ENCODE measurements around the gene BID. TPM values are rescaled to one million over a fixed set of nuclear protein-coding genes. Genes with fewer than 3 reads are reported as not detected.
A peak's percentile ranks its signal among the peaks of the same experiment; 100 is the strongest.
"Not testable (repeated sequence)": the region's sequence is repeated elsewhere in the genome, so short reads cannot be mapped to it uniquely, and the experiment has no call there.

The BID gene
- total and polyA plus RNA-seq, 8 donors = 3.2 to 15.7 (median 7.9) TPM

DNA sequence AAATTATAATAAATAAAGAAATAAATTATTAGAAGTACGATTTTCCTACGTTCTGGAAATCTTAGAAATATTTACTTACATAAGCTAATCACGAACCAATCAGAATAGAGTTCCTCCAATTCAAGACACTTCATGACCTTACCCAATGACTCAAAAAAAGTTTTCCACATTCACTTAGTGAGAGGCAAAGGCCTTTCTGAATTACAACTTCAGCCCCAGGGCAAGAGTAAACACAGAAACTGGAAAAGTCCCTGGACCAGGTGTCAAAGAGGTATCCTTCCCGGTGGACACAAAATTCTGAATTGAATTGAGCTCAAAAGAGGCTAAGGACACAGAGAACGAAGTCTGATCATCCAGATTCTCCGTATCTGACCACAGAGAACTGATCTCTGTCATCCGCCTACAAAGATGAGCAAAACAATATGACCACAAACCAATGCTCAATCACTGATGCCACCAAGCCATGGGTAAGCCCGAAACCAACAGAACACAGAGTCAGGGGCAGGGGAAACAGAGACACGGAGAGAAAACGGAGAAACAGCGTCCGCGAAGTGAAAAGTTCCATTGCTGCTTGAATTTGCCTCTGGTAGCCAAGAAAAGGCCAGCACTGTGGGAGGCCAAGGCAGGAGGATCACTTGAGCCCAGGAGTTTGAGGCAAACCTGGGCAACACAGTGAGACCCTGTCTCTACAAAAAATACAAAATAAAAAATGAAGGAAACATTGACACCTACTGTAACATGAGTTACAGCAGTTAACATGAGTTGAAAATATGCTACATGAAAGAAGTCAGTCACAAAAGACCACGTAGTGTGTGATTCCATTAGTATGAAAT lies 6.8 kb downstream of the BID start:
- FAIRE-seq (no peak), DNase-seq (no peak), ATAC-seq (no peak)
- no peaks in the 10 kb centered on the region for H3K36me3 ChIP-seq
- TF ChIP-seq, protein P1, sequence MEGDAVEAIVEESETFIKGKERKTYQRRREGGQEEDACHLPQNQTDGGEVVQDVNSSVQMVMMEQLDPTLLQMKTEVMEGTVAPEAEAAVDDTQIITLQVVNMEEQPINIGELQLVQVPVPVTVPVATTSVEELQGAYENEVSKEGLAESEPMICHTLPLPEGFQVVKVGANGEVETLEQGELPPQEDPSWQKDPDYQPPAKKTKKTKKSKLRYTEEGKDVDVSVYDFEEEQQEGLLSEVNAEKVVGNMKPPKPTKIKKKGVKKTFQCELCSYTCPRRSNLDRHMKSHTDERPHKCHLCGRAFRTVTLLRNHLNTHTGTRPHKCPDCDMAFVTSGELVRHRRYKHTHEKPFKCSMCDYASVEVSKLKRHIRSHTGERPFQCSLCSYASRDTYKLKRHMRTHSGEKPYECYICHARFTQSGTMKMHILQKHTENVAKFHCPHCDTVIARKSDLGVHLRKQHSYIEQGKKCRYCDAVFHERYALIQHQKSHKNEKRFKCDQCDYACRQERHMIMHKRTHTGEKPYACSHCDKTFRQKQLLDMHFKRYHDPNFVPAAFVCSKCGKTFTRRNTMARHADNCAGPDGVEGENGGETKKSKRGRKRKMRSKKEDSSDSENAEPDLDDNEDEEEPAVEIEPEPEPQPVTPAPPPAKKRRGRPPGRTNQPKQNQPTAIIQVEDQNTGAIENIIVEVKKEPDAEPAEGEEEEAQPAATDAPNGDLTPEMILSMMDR (IDR thresholded peaks at IDR 0.05) = no peak
- no peaks in the 10 kb centered on the region for H3K9me3 ChIP-seq
- H3K27ac ChIP-seq = no peak overlapping the region
- H3K4me3 ChIP-seq = no peak overlapping the region
- intact Hi-C loops (cut with DNase I) = no loop called here
- WGBS, 2 donors = 89 to 90% methylated on average over 14 of the region's 14 CpGs
- H3K27me3 ChIP-seq = no peaks in the 10 kb centered on the region
- no peaks in the 10 kb centered on the region for H3K4me1 ChIP-seq

DNA sequence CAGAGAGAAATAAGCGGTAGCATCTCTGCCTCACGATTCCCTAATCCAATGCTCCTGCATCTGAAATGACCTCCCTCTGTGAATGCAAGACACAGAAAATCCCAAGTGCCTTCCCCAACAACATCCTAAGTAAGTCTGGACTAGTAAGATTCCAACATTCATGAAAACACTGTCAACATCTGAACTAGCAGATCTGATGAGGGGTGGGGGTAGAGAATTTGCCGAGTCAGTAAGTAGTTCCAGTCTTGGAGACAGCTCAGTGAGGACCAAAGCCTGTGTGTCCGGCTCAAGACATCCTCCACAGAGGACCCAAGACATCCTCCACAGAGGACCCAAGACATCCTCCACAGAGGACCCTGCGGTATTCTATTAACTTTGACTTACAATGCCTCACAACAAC lies 9.4 kb downstream of the BID start:
- H3K4me3 ChIP-seq; H3K36me3 ChIP-seq; DNase-seq; H3K27ac ChIP-seq; H3K27me3 ChIP-seq; ATAC-seq; H3K4me1 ChIP-seq; H3K9me3 ChIP-seq; intact Hi-C loops (cut with DNase I); FAIRE-seq: not testable (repeated sequence)
- 93 to 96% methylated on average over 5 of the region's 5 CpGs for WGBS, 2 donors

DNA sequence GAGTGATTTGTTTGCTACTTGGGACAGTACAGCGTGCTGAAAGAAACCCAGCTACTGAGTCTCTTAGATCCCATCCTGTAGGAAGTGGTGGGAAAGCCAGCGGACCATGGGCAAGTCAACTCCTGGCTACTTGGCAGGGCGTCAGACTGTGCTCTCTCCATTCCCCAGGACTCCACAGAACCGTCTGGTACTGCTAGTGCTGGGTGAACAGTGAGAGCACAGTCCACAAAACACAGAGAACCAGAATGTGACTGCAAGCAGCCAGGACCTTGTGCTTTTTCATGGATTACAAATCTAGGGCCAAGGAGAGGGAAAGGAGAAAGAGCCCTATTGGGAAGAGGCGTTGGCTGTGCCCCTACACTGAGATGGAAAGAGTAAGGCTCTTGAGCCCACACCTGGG lies 10.2 kb downstream of the BID start:
- Histone ChIP-seq H3K9me3 (no peaks in the 10 kb centered on the region), H3K36me3 (no peaks in the 10 kb centered on the region), H3K27ac (no peak overlapping the region), H3K4me1 (no peaks in the 10 kb centered on the region), H3K4me3 (no peak overlapping the region), H3K27me3 (no peaks in the 10 kb centered on the region)
- TF ChIP-seq, protein P1 (IDR thresholded peaks at IDR 0.05) = no peak
- intact Hi-C loops (cut with DNase I) = no loop called here
- ATAC-seq (peak in 2 of 4 donors; percentile 26 to 34), FAIRE-seq (no peak), DNase-seq (no peak)
- WGBS, 2 donors = 73 to 80% methylated on average over 5 of the region's 5 CpGs

DNA sequence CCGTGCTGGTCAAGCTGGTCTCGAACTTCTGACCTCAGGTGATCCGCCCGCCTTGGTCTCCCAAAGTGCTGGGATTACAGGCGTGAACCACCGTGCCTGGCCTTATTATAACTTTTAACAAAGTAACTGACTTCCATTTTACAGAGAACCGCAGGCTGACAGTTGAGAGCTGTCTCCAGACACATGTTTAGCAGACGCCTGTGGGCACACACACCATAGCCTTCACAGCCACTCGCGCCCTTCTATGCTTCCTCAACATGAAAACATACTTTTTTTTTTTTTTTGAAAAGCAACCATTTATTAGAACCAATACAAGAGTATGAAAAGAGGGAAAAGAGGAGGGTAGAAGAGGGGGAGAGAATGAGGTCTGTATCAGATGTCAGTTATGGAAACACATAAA lies 10.8 kb downstream of the BID start:
- not testable (repeated sequence) for FAIRE-seq

DNA sequence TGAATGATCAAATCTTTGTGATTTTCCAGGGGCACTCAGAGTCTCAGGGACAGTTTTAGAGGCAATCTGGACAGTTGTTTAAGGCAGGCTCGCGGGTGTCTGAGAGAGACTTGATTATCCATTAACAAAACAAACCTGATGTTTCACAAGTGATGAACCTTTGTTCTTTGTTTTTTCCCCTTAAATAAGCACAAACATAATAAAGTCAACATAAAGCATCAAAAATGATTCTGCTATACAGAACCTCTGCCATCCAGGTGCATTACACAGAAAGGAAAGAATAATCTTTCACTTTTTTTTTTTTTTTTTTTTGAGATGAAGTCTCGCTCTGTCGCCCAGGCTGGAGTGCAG lies 13.2 kb downstream of the BID start:
- ATAC-seq = no peak
- TF ChIP-seq, protein P1 (IDR thresholded peaks at IDR 0.05) = no peak
- 43 to 50% methylated on average over 2 of the region's 4 CpGs for WGBS, 2 donors
- Histone ChIP-seq H3K27me3 (no peaks in the 10 kb centered on the region), H3K4me1 (no peaks in the 10 kb centered on the region), H3K9me3 (no peaks in the 10 kb centered on the region), H3K4me3 (no peak overlapping the region), H3K27ac (no peak overlapping the region), H3K36me3 (no peaks in the 10 kb centered on the region)
- intact Hi-C loops (cut with DNase I) = no loop called here
- DNase-seq = no peak
- FAIRE-seq = no peak

More for the DNA sequence above, 10.8 kb downstream of the BID start:
- intact Hi-C loops (cut with DNase I); H3K4me1 ChIP-seq; H3K27me3 ChIP-seq; H3K9me3 ChIP-seq; H3K4me3 ChIP-seq; H3K36me3 ChIP-seq; H3K27ac ChIP-seq; ATAC-seq; DNase-seq: not testable (repeated sequence)
- 88 to 93% methylated on average over 10 of the region's 10 CpGs for WGBS, 2 donors

DNA sequence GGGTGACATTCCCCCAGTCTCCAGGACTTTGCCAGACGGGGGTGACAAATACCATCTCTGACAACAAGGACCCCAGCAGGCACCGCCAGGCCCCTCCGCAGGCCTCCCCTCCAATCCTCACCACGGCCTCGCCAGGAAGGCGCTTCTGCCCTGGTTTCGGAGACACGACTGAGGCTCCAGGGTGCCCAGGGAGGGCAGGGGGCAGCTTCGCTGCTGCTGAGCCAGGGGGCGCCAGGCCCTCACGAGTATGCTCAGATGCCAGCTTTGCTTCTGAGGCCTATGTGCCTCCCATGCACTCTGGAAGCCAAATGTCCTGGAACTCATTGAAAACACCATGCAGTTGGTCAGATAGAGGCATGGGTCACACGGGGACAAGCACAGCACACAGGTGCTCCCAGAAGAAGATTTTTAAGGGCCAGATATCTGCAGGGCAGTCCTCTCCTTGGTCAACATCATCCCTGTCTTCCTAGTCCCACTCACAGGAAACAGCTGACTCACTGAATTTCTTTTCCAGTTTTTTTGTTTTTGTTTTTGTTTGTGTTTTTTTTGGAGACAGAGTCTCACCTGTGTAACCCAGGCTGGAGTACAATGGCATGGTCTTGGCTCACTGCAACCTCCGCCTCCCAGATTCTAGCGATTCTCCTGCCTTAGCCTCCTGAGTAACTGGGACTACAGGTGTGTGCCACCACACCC lies 19.9 kb downstream of the BID start:
- ATAC-seq (no peak), FAIRE-seq (no peak), DNase-seq (peak in 1 of 6 donors; percentile 57)
- intact Hi-C loops (cut with DNase I) = no loop called here
- Histone ChIP-seq H3K27ac (no peak overlapping the region), H3K27me3 (no peaks in the 10 kb centered on the region), H3K36me3 (no peaks in the 10 kb centered on the region), H3K4me1 (no peaks in the 10 kb centered on the region), H3K4me3 (no peak overlapping the region), H3K9me3 (no peaks in the 10 kb centered on the region)
- TF ChIP-seq, protein P1 (IDR thresholded peaks at IDR 0.05) = no peak
- WGBS, 2 donors = 87 to 90% methylated on average over 14 of the region's 14 CpGs

Measured in pancreas (tissue), 10 donors.